ENCODE results near the gene CD244.

The CD244 gene

GRCh38 chr1:160853754-160854153, 8.9 kb downstream of the CD244 start:
- no peak overlapping the region for H3K27ac ChIP-seq
- no peak overlapping the region for H3K4me3 ChIP-seq

GRCh38 chr1:160853014-160853413, 9.7 kb downstream of the CD244 start:
- Histone ChIP-seq H3K4me3 (no peak overlapping the region), H3K27ac (no peak overlapping the region)

- no peak overlapping the region for H3K27ac ChIP-seq
- no peak overlapping the region for H3K4me3 ChIP-seq
These were observed 11.7 kb downstream of the CD244 start for GRCh38 chr1:160850993-160851392.

- H3K27ac ChIP-seq: no peak overlapping the region
These were observed 12.1 kb downstream of the CD244 start for GRCh38 chr1:160850541-160850940.

GRCh38 chr1:160846281-160846680, 16.4 kb downstream of the CD244 start:
- no peak overlapping the region for H3K27ac ChIP-seq
- H3K4me3 ChIP-seq: no peak overlapping the region

More at GRCh38 chr1:160850541-160850940, 12.1 kb downstream of the CD244 start:
- no peak overlapping the region for H3K4me3 ChIP-seq

GRCh38 chr1:160844447-160845232, 18.0 kb downstream of the CD244 start:
- Histone ChIP-seq H3K4me3 (no peak overlapping the region), H3K27ac (no peak overlapping the region)

- H3K27ac ChIP-seq: no peak overlapping the region
These were observed 21.6 kb downstream of the CD244 start for GRCh38 chr1:160841079-160841478.

GRCh38 chr1:160839746-160840145, 22.9 kb downstream of the CD244 start:
- Histone ChIP-seq H3K27ac (peak overlapping the region in 1 of 21 experiments; percentile 45), H3K4me3 (no peak overlapping the region)

More at GRCh38 chr1:160841079-160841478, 21.6 kb downstream of the CD244 start:
- no peak overlapping the region for H3K4me3 ChIP-seq

- peak overlapping the region in 6 of 21 experiments; percentile 75 to 90 (median 78) for H3K27ac ChIP-seq
- H3K4me3 ChIP-seq: no peak overlapping the region
These were observed 23.8 kb downstream of the CD244 start for GRCh38 chr1:160838888-160839287.

GRCh38 chr1:160837558-160838205, 25.0 kb downstream of the CD244 start:
- H3K4me3 ChIP-seq: no peak overlapping the region
- peak overlapping the region in 13 of 21 experiments; percentile 38 to 90 (median 75) for H3K27ac ChIP-seq

- H3K27ac ChIP-seq: peak overlapping the region in 11 of 21 experiments; percentile 6 to 86 (median 75)
- H3K4me3 ChIP-seq: no peak overlapping the region
These were observed 25.6 kb downstream of the CD244 start for GRCh38 chr1:160836981-160837557.

GRCh38 chr1:160836561-160836960, 26.1 kb downstream of the CD244 start:
- Histone ChIP-seq H3K27ac (peak overlapping the region in 9 of 21 experiments; percentile 6 to 86 (median 76)), H3K4me3 (no peak overlapping the region)

GRCh38 chr1:160835751-160836150, 26.9 kb downstream of the CD244 start:
- peak overlapping the region in 2 of 21 experiments; percentile 40 to 86 for H3K27ac ChIP-seq
- H3K4me3 ChIP-seq: no peak overlapping the region

GRCh38 chr1:160834945-160835565, 27.6 kb downstream of the CD244 start:
- Histone ChIP-seq H3K27ac (no peak overlapping the region), H3K4me3 (no peak overlapping the region)

GRCh38 chr1:160830321-160831153, 32.1 kb downstream of the CD244 start:
- H3K27ac ChIP-seq: no peak overlapping the region

GRCh38 chr1:160829766-160830165, 32.9 kb downstream of the CD244 start:
- H3K4me3 ChIP-seq: no peak overlapping the region
- H3K27ac ChIP-seq: no peak overlapping the region

More at GRCh38 chr1:160830321-160831153, 32.1 kb downstream of the CD244 start:
- no peak overlapping the region for H3K4me3 ChIP-seq

- H3K27ac ChIP-seq: no peak overlapping the region
- H3K4me3 ChIP-seq: no peak overlapping the region
These were observed 35.3 kb downstream of the CD244 start for GRCh38 chr1:160827418-160827817.

- H3K4me3 ChIP-seq: no peak overlapping the region
- no peak overlapping the region for H3K27ac ChIP-seq
These were observed 36.1 kb downstream of the CD244 start for GRCh38 chr1:160826546-160826945.

- Histone ChIP-seq H3K4me3 (no peak overlapping the region), H3K27ac (no peak overlapping the region)
These were observed 39.4 kb downstream of the CD244 start for GRCh38 chr1:160823296-160823695.
